Measurements from ENCODE around the gene TAS2R38.
A peak's percentile ranks its signal among the peaks of the same experiment; 100 is the strongest.
"Not testable (repeated sequence)": the region's sequence is repeated elsewhere in the genome, so short reads cannot be mapped to it uniquely, and the experiment has no call there.

Gene TAS2R38

DNA sequence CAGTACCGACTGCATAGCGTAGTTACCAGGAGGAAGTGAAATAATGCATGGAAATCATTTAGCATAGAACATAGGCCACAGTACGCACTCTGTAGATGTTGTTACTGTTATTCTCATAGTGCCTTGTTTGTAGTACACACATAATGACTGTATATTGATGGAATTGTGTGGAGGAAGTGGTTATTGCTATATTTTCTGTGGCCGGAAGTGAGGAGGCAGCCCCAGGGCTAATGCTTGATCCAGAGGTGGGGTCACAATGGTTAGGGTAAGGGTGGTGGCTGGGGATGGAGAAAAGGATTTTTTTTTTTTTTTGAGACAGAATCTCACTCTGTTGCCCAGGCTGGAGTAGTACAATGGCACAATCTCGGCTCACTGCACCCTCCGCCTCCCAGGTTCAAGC, 17.6 kb upstream of the TAS2R38 start:
- TF ChIP-seq, protein P1, sequence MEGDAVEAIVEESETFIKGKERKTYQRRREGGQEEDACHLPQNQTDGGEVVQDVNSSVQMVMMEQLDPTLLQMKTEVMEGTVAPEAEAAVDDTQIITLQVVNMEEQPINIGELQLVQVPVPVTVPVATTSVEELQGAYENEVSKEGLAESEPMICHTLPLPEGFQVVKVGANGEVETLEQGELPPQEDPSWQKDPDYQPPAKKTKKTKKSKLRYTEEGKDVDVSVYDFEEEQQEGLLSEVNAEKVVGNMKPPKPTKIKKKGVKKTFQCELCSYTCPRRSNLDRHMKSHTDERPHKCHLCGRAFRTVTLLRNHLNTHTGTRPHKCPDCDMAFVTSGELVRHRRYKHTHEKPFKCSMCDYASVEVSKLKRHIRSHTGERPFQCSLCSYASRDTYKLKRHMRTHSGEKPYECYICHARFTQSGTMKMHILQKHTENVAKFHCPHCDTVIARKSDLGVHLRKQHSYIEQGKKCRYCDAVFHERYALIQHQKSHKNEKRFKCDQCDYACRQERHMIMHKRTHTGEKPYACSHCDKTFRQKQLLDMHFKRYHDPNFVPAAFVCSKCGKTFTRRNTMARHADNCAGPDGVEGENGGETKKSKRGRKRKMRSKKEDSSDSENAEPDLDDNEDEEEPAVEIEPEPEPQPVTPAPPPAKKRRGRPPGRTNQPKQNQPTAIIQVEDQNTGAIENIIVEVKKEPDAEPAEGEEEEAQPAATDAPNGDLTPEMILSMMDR (conservative IDR thresholded peaks at IDR 0.05; ENCODE audit: low read depth, low read length), result no peak
- no peak for DNase-seq (ENCODE audit: low read depth)
- no peak overlapping the region for H3K4me3 ChIP-seq (ENCODE audit: low read length)

DNA sequence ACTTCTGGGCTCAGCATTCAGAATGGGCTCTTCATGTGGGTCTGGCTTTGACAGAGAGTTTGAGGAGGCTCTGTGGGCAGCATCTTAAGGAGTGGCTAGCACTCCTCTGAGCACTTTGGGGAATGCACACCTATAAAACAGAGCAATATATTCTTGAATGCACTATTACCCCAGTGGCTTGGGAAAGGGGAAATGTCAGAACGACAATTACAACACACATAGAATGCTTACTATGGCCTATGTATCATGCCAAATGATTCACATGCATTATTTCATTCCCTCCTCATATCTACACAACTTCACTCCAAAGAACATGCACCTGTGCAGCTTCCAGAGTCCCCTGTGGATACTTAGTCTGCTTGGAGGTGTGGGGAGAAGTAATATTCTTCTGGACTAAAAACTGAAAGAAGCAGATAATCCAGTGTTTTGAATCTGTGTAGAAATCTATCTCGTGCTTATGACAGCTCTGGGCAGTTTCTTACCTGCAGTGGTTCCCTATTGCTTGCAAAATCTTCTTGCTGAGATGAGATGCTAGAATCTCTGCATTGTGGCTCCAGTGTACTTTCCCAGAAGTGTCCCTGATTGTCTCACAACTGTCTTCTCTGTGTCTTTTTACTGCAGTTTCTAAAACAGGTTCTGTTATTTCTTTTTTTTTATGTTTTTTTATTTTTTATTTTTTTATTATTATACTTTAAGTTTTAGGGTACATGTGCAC, 16.6 kb upstream of the TAS2R38 start:
- TF ChIP-seq, protein P1 (conservative IDR thresholded peaks at IDR 0.05; ENCODE audit: low read depth, low read length), result no peak
- DNase-seq (ENCODE audit: low read depth), result no peak
- H3K4me3 ChIP-seq (ENCODE audit: low read length), result no peak overlapping the region

DNA sequence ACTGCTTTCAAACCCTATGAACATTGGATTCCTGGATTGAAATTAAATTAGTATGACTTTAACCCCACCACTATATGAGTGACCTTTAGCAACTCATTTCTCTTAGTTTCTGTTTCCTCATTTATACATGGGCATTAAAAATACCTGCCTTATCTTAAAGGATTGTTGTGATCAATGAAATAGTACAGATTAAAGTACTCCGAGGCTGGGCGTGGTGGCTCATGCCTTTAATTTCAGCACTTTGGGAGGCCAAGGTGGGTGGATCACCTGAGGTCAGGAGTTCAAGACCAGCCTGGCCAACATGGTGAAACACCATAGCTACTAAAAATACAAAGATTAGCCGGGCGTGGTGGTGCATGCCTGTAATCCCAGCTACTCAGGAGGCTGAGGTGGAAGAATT, 14.2 kb upstream of the TAS2R38 start:
- not testable (repeated sequence) for H3K4me3 ChIP-seq (ENCODE audit: low read length); DNase-seq (ENCODE audit: low read depth)

DNA sequence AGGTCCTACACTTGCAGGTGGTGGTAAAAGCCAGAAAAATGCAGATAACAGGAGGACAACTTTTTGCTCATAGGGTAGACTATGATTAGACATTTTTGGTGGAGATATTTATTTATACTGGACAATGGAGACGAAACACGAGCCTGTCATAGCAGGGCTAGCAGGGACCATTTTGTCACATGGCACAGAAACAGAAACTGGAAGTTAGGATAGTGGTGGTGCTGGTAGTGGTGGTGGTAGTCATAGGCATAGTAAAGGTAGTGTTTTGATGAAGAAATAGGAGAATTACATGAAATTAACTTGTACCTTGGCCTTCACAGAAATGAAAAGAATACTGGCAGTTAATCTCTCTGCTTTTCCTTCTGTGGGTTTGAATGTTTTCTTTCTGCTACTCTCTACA, 13.3 kb upstream of the TAS2R38 start:
- no peak for DNase-seq (ENCODE audit: low read depth)
- no peak overlapping the region for H3K4me3 ChIP-seq (ENCODE audit: low read length)
- TF ChIP-seq, protein P1 (conservative IDR thresholded peaks at IDR 0.05; ENCODE audit: low read depth, low read length), result no peak

DNA sequence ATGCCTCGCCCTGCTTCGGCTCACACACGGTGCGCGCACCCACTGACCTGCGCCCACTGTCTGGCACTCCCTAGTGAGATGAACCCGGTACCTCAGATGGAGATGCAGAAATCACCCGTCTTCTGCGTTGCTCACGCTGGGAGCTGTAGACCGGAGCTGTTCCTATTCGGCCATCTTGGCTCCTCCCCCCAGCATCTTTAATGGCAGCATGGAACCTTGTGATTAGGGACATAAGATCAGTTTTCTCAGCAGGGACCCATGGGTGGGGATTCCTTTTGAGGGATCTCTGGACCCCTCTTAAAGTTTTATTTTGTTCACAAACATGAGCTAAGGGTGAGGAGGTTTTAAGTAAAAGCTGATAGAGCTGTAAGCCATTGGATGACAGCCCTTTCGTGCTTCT, 12.4 kb upstream of the TAS2R38 start:
- not testable (repeated sequence) for H3K4me3 ChIP-seq (ENCODE audit: low read length); DNase-seq (ENCODE audit: low read depth)

DNA sequence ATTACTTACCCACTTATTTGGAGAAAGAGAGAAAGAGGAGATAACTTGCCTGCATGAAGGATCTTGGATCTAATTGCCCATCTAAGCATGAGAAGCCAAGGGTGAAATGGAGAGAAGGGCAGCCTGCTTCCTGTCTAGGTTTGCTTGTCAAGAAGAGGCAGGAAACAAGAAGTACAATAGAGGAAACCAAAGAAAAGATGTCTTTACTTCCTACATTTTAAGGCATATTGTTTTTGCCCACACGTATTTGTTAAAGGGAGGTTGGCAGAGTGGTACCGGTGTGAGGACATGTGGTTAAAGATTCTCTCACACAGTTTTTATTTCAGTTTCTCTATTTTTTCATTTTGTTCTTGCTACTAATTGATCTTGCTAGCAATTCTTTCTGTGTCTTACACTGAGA, 6.0 kb upstream of the TAS2R38 start:
- TF ChIP-seq, protein P1 (conservative IDR thresholded peaks at IDR 0.05; ENCODE audit: low read depth, low read length), result no peak
- DNase-seq (ENCODE audit: low read depth), result no peak

DNA sequence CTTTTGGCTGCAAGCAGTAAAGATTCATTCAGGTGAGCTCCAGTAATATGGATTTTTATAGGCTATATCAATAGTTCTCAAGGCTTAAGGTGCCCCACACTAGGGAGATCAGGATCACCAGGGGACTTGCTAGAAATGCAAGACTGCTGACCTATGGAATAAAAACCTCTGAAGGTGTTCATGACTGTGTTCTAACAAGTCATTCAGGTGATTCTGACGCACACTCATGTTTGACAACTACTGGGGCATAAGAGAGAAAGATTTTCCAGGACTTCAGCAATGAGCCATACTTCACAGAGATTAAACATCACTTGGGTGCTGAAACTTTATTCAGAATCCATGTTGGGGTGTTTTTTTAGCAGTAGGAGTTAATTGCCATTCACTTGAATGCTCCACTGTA, 4.8 kb upstream of the TAS2R38 start:
- H3K4me3 ChIP-seq (ENCODE audit: low read length), result no peak overlapping the region
- DNase-seq (ENCODE audit: low read depth), result no peak
- TF ChIP-seq, protein P1 (conservative IDR thresholded peaks at IDR 0.05; ENCODE audit: low read depth, low read length), result no peak

More for the DNA sequence above, 6.0 kb upstream of the TAS2R38 start:
- no peak overlapping the region for H3K4me3 ChIP-seq (ENCODE audit: low read length)

DNA sequence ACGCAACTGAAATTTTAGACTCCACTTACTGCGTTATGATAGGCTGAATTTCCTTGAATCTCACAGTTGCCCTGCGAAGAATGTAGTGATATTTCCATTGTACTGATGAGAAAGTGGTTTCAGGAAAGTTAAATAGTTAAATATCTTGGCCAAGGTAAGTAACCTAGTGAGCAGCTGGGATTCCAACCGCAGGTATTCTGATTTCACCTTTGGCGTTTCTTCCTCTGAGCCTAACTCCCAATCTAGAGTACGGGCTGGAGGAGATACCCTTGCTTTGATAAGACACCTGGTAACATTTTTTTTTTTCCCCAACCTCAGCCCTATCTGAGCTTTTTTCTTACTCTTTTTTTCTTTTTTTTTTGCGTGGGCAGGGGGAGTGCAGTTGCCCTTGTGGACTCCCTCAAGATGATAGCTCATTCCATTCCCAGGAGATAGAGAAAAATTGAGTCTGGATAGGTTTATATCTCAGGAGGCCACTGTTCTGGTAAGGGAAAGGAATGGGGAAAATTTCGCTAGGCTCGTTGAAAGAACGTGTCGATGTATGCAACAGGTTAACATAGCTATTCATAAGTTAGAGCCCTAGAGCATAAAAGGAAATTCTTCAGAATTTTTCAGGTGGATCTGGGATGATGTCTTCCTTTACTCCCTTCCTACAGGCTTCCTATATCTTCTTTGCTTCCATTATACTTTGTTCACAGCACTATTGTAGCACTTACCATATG, 3.1 kb upstream of the TAS2R38 start:
- no peak for DNase-seq (ENCODE audit: low read depth)
- H3K4me3 ChIP-seq (ENCODE audit: low read length), result peak overlapping the region; percentile 54
- TF ChIP-seq, protein P1 (conservative IDR thresholded peaks at IDR 0.05; ENCODE audit: low read depth, low read length), result no peak
